GM10847 (cell line): Measurements from ENCODE around the gene CNTN5.

Experiments used
- POLR2A ChIP-seq: IDR thresholded peaks from 2 replicates; pipeline ENCODE4 v1.6.1; 2011; ENCODE audit not compliant: insufficient read length; ENCODE audit errors: extremely low read depth

Gene CNTN5

DNA sequence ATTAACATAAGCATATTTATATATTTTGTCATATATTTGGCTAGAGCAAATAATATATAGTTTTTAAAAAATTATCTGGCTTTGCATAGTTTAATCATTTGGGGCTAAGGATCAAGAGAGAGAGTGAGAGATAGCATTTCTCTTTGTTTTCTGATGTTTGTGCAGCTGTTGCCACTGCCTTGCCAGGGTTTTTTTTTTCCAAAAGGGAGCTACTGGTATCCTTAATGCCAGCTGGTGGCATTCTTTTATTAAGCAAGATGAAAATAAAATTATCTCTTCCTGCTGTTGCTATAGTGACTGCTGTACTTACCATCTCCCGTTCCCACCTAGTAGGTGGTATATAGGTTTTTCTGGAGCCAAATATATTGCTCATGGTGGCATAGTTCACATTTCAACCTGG, 873.1 kb downstream of the CNTN5 start:
- TF ChIP-seq POLR2A: no peak

DNA sequence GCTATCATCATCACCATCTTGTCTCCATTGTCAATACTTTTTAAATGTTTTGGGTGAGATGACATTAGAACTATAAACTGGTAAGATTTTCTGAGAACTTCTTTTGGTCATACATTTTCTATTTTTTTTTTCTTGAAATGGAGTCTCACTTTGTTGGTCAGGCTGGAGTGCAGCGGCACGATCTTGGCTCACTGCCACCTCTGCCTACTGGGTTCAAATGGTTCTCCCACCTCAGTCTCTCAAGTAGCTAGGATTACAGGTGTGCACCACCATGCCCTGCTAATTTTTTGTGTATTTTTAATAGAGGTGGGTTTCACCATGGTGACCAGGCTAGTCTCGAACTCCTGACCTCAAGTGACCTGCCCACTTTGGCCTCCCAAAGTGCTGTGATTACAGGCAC, 880.4 kb downstream of the CNTN5 start:
- no peak for TF ChIP-seq POLR2A

- TF ChIP-seq POLR2A: no peak
Measured at GRCh38 chr11:99911116-99911515, 890.4 kb downstream of the CNTN5 start.

DNA sequence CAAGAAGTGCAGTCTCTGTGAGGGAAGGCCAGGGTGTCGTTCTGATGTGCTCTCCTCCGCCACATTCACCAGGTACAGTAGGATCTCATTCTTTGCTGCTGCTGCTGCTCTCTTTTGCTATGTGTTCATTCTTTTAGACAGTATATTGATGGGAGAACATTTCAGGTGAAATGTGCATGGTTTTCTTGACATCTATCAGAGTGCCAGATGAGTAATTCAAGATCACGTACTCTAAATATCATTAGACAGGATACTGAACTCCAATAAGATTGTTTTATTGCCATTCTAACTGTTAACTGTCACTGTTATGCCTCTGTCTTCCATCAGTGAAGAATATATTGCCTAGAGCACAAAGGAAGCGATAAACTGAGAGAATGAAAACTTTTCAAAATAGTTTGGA, 895.3 kb downstream of the CNTN5 start:
- no peak for TF ChIP-seq POLR2A

DNA sequence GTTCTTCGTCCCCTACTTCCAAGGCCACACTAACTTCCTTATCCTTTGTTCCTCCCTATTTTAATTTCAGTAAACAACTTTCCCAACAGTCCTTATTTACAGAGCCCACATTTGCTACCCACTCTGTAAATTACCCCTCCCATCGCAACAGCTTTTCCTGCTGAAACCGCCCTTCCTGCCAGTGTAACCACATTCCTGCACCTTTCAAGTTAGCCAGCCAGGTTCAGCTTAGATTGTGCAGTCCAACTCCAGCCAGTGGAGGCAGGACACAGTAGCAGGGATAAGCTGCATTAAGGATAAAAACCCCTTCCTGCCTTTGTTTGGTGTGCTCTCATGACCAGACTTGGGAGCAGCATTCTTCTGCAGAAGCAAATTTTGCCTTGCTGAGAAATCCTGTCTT, 898.0 kb downstream of the CNTN5 start:
- TF ChIP-seq POLR2A: no peak

- no peak for TF ChIP-seq POLR2A
Measured at GRCh38 chr11:99920956-99921355, 900.2 kb downstream of the CNTN5 start.

GRCh38 chr11:99925968-99926367, 905.2 kb downstream of the CNTN5 start:
- no peak for TF ChIP-seq POLR2A

DNA sequence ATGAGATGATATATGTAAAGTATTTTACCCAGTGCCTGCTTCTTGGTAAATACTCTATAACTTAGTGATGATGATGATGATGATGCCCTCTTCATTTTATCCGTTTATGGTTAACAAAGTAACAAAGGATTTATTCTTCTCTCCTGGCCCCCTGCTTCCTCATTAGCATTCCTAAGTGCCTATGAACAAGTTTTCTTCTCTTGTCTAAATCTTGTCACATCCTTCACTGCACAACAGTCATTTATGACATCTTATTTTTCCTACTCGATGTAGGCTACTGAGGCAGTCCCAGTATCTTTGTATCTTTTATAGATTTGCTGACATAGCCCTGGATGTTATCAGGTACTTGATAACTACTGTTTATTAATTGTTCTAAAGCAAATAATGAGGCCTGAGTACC, 911.9 kb downstream of the CNTN5 start:
- TF ChIP-seq POLR2A: no peak

DNA sequence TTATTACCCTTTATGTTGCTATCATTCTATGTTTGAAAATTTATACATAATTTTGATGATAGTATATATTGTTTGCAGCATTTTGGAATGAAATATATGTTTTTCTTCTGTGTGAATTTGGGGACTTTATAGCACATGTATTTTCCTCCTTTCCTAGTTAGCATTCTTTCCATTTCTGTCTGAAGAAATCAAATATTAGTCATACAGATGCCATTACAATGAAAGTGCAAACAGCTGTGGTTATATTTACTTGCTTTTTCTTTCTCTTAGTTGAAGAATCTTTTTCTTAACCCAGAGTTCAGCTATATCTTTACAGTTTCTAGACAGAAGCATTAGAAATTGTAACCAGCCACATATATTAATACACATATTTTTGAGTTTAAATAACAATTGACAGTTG, 913.3 kb downstream of the CNTN5 start:
- no peak for TF ChIP-seq POLR2A

DNA sequence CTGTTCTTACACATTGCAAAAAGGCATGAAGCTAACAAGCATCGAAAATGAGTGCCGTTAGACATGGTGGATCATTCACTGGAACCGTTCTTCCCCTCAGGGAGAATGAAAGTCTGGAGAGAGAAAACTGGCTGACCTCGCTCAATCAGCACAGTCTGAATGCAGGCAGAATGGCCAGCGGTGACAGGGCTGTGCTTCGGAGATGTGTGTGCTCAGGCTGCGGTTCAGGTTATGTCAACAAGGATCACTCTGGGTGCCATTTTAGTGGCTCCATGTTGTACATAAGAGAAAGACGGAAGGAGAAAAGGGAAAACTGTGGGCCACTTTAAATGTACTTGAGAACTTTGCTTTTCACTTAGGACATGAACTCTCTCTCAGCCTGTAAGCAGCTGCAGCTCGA, 916.6 kb downstream of the CNTN5 start:
- TF ChIP-seq POLR2A: no peak

- TF ChIP-seq POLR2A: no peak
Measured at GRCh38 chr11:99952816-99953215, 932.1 kb downstream of the CNTN5 start.

DNA sequence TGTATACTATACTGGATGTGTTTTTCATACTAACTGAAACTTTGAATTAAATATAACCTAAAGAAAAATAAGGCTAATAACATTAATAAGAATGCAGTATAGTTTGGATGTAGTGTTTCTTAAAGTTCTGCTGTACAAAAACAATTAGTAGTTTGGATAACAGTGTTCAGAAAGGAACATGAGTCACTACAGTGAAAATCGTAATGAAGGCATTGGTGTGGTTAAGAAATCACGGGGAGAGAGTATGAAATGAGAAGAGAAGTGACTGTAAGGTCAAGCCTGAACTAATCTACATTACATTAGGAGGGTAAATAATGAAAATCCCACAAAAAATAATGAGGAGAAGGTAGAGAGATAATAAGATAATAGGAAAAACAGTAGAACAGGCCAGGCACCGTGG, 939.8 kb downstream of the CNTN5 start:
- TF ChIP-seq POLR2A: no peak

DNA sequence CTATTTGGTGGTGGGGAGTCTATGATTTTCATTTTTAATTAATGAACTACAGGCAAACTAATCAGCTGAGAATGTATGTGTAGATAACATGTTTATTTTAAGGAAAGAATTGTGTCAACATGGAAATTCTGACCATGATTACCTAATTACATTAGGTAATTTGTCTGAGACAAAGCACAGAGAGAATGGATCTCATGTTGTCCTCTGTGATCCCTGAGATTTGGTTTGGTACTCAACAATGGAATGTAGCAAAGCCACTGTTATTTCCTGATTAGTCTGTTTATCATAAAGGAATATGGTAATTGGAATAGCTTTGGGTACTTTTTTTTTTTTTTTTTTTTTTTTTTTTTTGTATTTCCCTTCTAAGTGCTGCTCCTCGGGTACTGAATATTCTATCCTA, 947.6 kb downstream of the CNTN5 start:
- no peak for TF ChIP-seq POLR2A

DNA sequence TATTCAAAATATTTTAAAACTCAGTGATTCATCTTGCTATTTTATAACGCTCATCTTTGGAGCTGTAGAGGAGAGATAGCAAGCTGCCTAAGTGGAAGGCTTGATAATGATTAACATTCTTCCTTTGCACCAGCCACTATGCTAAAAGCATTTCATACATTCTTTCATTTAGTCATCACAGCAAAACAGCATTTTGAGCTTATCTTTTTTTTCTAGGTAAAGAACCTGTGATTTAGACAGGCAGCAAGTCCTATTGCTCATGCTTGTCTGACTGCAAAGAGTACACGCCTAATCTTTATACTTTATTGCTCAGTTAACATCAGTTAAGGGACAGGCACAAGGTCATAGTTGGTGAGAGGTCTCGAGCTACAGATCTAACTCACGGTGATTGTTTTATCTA, 953.2 kb downstream of the CNTN5 start:
- TF ChIP-seq POLR2A: no peak

DNA sequence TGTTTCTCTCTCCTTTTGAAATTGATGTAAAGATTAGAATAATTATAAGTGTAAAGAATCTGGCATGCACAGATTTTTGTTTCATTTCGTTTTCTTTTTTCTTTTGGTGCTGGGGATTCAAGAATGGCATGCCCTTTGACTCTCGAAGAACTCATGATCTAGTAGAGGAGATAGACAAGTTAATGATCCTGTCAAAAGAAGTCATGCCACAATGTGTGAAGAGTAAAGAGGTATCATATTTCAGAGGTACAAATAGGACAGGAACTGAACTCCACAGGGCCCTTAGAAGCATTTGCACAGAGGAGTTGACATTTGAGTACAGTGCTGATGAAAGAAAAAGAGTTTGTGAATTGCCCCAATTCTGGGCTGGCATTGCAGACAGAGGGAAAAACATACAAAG, 958.3 kb downstream of the CNTN5 start:
- no peak for TF ChIP-seq POLR2A

DNA sequence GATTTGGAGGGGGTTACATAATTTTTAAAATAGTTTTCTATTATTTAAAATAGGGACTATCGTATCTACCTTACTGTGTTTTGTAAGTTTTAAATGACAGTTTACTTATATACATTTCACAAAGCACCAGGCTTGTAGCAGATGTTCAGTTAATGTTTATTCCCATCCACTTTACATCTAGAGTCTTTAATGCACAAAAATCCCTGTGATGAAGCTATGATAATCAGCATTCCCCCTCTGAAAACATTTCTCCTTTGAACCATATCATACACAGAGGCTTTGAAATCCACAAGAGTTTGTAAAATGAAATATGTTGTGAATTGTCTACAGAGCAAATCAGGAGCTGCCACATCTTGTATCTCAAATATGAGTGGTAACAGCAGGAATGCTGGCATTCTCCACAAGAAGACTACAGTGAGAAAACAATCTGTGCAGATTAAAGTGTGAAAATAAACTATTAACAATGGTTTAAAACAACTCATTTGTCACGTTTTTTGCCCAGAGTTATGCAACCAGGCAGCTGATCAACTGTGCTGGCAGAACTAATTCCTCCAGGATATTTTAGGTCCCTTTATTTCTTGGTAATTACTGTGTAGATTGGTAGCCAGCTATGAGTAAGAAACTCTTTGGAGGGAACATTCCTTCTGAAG, 967.2 kb downstream of the CNTN5 start:
- no peak for TF ChIP-seq POLR2A

- TF ChIP-seq POLR2A: no peak
Measured at GRCh38 chr11:99988471-99988837, 967.7 kb downstream of the CNTN5 start.

GRCh38 chr11:100003985-100004384, 983.2 kb downstream of the CNTN5 start:
- no peak for TF ChIP-seq POLR2A
